OCI-LY7 (cell line): ENCODE results near the gene ZNF616. TPM values are rescaled to one million over a fixed set of nuclear protein-coding genes. Genes with fewer than 3 reads are reported as not detected.
A peak's percentile ranks its signal among the peaks of the same experiment; 100 is the strongest.

Experiments
- Bru-seq: library from RNA; stranded (reverse); fragments of 400-500 nt; gene quantifications from one replicate; lab custom pipeline; 2021; lab: Mats Ljungman, UMichigan
- BruChase-seq, 2 experiments: library from RNA; stranded (reverse); fragments of 400-500 nt; gene quantifications; one replicate each; lab custom pipeline; 2021; lab: Mats Ljungman, UMichigan
- BruUV-seq: library from RNA; stranded (reverse); fragments of 400-500 nt; replicated peaks from 2 replicates; lab custom pipeline; 2021; lab: Mats Ljungman, UMichigan
- CTCF ChIA-PET: fragments of 300-600 bp; sonication (Branson Sonifier 250); formaldehyde crosslinking; loops from one replicate; lab custom pipeline; 2022; ENCODE audit warnings: antibody characterized with exemption; ENCODE audit not compliant: unreplicated experiment; lab: Charles Lee
- POLR2A ChIA-PET: fragments of 300-600 bp; sonication (Branson Sonifier 250); formaldehyde crosslinking; loops from one replicate; lab custom pipeline; 2022; ENCODE audit warnings: antibody characterized with exemption; lab: Charles Lee
- DNase-seq: peaks from one replicate; pipeline ENCODE4 v3.0.0-alpha.2; 2015; ENCODE audit warnings: low spot score
- H2AFZ ChIP-seq: fragments of 200-600 bp; sonication (generic), shearing (Covaris generic); 2 replicates; pipeline ENCODE4 v1.6.1; 2014; ENCODE audit warnings: mild to moderate bottlenecking, antibody characterized with exemption, low read length, moderate library complexity
- H3K27ac ChIP-seq: fragments of 200-600 bp; sonication (generic); 2 replicates; pipeline ENCODE4 v1.5.1; 2014; ENCODE audit warnings: mixed run types, low read depth, mild to moderate bottlenecking, moderate library complexity, low read length, inconsistent platforms; ENCODE audit not compliant: poor library complexity, severe bottlenecking
- H3K36me3 ChIP-seq: fragments of 200-600 bp; sonication (generic); 2 replicates; pipeline ENCODE4 v1.6.1; 2014; ENCODE audit warnings: mild to moderate bottlenecking, antibody characterized with exemption, low read length, moderate library complexity, mixed read lengths; ENCODE audit not compliant: insufficient read depth
- H3K4me1 ChIP-seq: fragments of 200-600 bp; sonication (generic); 2 replicates; pipeline ENCODE4 v1.5.1; 2014; ENCODE audit warnings: mild to moderate bottlenecking, low read length; ENCODE audit not compliant: insufficient read depth, poor library complexity, severe bottlenecking
- H3K4me2 ChIP-seq: fragments of 200-600 bp; sonication (generic); 2 replicates; pipeline ENCODE4 v1.6.1; 2014; ENCODE audit warnings: mild to moderate bottlenecking, low read length
- H3K4me3 ChIP-seq: fragments of 200-600 bp; sonication (generic); 2 replicates; pipeline ENCODE4 v1.5.1; 2014; ENCODE audit warnings: mild to moderate bottlenecking, low read depth, low read length; ENCODE audit not compliant: poor library complexity, severe bottlenecking
- H3K79me2 ChIP-seq: fragments of 200-600 bp; sonication (generic); 2 replicates; pipeline ENCODE4 v1.6.1; 2016; ENCODE audit warnings: low read depth, mild to moderate bottlenecking, low read length, moderate library complexity, mixed read lengths; ENCODE audit not compliant: insufficient read depth
- H3K9me2 ChIP-seq: fragments of 200-600 bp; sonication (generic); 2 replicates; pipeline ENCODE4 v1.6.1; 2016; ENCODE audit warnings: mild to moderate bottlenecking, low read length, mixed read lengths; ENCODE audit not compliant: insufficient read depth
- H3K9me3 ChIP-seq: fragments of 200-600 bp; sonication (generic); 2 replicates; pipeline ENCODE4 v1.6.1; 2014; ENCODE audit warnings: mild to moderate bottlenecking, mixed run types, low read length, mixed read lengths
- H4K20me1 ChIP-seq: fragments of 200-600 bp; sonication (generic); 2 replicates; pipeline ENCODE4 v1.6.1; 2014; ENCODE audit warnings: mild to moderate bottlenecking, antibody characterized with exemption, low read length, moderate library complexity, mixed read lengths; ENCODE audit not compliant: insufficient read depth
- CTCF ChIP-seq: fragments of 200-600 bp; sonication (generic); conservative IDR thresholded peaks from 2 replicates; pipeline ENCODE4 v1.5.1; 2014; ENCODE audit warnings: mild to moderate bottlenecking, antibody characterized with exemption, low read length, moderate library complexity, mixed read lengths
- EZH2phosphoT487 ChIP-seq: fragments of 200-600 bp; sonication (generic); IDR thresholded peaks from 2 replicates; pipeline ENCODE4 v1.6.1; 2018; ENCODE audit warnings: low read depth, borderline replicate concordance, mild to moderate bottlenecking, mixed run types, antibody characterized with exemption, low read length, moderate library complexity, mixed read lengths
- intact Hi-C: fragments of 100-400 bp; cut with micrococcal nuclease; formaldehyde crosslinking; loops from one replicate; pipeline ENCODE4 v1.10.0; 2022; ENCODE audit not compliant: unreplicated experiment
- long read RNA-seq: library from polyadenylated mRNA; stranded (forward); transcript quantifications from one replicate; pipeline ENCODE4 v2.0.0, GENCODE V29; 2022
- total RNA-seq, 2 experiments: library from RNA; depleted of rRNA in 1 of 2; stranded (reverse); fragments of >200 nt in 1 of 2; shearing (Covaris generic) in 1 of 2; gene quantifications; 2 replicates each; pipeline ENCODE4 v1.2.3, GENCODE V29; 2014 to 2022

The ZNF616 gene
- total RNA-seq (2014; rRNA removed; shearing (Covaris generic)) (3.8 and 5.2 TPM in 2 replicates), total RNA-seq (2022) (7.1 and 7.2 TPM in 2 replicates), Bru-seq, nascent RNA (percentile 54 among the genes with signal in this experiment), BruChase-seq, experiment 1, labeled RNA remaining after a 6-hour chase (percentile 51 among the genes with signal in this experiment), BruChase-seq, experiment 2, labeled RNA remaining after a 2-hour chase (percentile 62 among the genes with signal in this experiment)
- long read RNA-seq, full-length matches to known transcripts, result 8 of 9 reads
- long read RNA-seq, partial matches to known transcripts, result 0 of 9 reads
- long read RNA-seq, other reads (novel, unspliced or antisense), result 1 of 9 reads

GRCh38 chr19:52139252-52140031 lies at the start of gene ZNF616:
ZNF616 (minus strand) TSS chr19:52139938; CDS start chr19:52130512, 9,426 bp downstream.
- Histone ChIP-seq H3K9me2 (no peaks in the 10 kb centered on the region), H3K4me2 (peak within 1 kb of the TSS; percentile 99), H3K79me2 (peaks cover 9% of the 10 kb centered on the region; the same call in 1 of the 2 replicates), H4K20me1 (no peaks in the 10 kb centered on the region), H3K36me3 (peaks cover 8% of the 10 kb centered on the region), H3K4me3 (peak within 1 kb of the TSS; percentile 80), H3K9me3 (no peaks in the 10 kb centered on the region), H2AFZ (peak within 1 kb of the TSS; percentile 93), H3K4me1 (peaks cover 15% of the 10 kb centered on the region), H3K27ac (peak within 1 kb of the TSS; percentile 72)
- TSS peak; percentile 89 for BruUV-seq
- TF ChIP-seq EZH2phosphoT487 (no peak), CTCF (peak; percentile 88)
- ChIA-PET POLR2A (interaction anchor here (0.7 to 0.8 kb wide), 2 partner anchors 27 to 50 kb away, joined by 3 to 4 read pairs; no protein-coding TSS in a partner anchor), CTCF (no interaction called here)
- peak; percentile 95 for DNase-seq
- intact Hi-C loops, result loop anchor here (1.0 to 2.0 kb wide), 2 partner anchors 51 to 98 kb away; partner anchors contain the start of gene PPP2R1A

- intact Hi-C loops, result no loop called here
- POLR2A ChIA-PET, result interaction anchor here (0.6 to 1.3 kb wide), 6 partner anchors 10 to 77 kb away, joined by 3 to 10 read pairs (median 4); partner anchors contain the start of genes ZNF616 and ZNF836
- peaks cover 32% of the 10 kb centered on the region for H3K36me3 ChIP-seq
- no peak for DNase-seq
- peaks cover 38% of the 10 kb centered on the region for H3K4me1 ChIP-seq
- peak overlapping the region; percentile 91 for H3K27ac ChIP-seq
- H3K9me3 ChIP-seq, result no peaks in the 10 kb centered on the region
- TF ChIP-seq EZH2phosphoT487, result no peak
- no peaks in the 10 kb centered on the region for H3K9me2 ChIP-seq
- H3K4me2 ChIP-seq, result peak overlapping the region; percentile 89
- CTCF ChIA-PET, result no interaction called here
- H3K4me3 ChIP-seq, result peak overlapping the region; percentile 69
- peaks cover 23% of the 10 kb centered on the region; the same call in 1 of the 2 replicates for H4K20me1 ChIP-seq
- BruUV-seq, result TSS peak; percentile 96
- peaks cover 46% of the 10 kb centered on the region for H3K79me2 ChIP-seq
- H2AFZ ChIP-seq, result peak overlapping the region; percentile 60; the same call in 1 of the 2 replicates
Observed at GRCh38 chr19:52188822-52189734, 49.3 kb upstream of the ZNF616 start.
